ENCODE measurements around the gene KCNJ9. TPM values are rescaled to one million over a fixed set of nuclear protein-coding genes. Genes with fewer than 3 reads are reported as not detected.

KCNJ9 gene
- total RNA-seq = 0.11 and 0.19 TPM in 2 replicates
- long read RNA-seq = 0 reads

DNA sequence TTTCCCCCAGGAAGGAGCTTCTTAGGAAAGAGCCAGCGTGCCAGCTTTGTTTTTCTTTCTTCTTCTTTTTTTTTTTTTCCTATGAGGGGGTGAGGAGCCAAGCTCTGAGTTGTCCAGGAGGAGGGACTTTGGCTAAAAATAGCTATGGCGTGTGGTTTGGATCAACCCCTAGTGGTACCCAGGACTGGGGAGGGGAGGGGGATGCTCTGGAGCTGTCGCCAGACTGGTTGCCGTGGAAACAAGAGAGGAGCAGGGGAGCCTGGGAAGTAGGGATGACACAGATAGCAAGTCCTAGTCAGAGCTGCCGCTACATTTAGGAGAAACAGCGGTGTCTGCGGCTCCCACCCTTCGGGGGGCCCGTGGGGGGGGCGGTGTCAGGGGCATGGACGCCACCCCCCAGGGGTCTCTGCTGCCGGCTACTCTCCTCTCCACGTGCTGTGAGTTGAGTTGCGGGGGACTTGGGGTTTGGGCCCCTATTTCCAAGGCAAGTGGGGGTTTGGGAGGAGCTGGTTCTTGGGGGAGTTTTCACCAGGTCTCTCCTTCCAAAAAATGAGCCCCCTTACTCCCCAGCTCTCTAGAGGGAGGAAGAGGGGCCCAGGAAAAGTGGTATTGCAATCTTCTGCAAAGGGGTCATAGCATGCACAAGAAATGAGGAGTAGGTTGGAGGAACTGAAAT, at the start of gene KCNJ9:
Gene KCNJ9, plus strand, starts transcription at position 278 of the 676 bp plus-strand sequence. CDS start 2,493 bp downstream, outside the sequence.
- no peaks in the 10 kb centered on the region for H3K9me3 Mint-ChIP-seq

DNA sequence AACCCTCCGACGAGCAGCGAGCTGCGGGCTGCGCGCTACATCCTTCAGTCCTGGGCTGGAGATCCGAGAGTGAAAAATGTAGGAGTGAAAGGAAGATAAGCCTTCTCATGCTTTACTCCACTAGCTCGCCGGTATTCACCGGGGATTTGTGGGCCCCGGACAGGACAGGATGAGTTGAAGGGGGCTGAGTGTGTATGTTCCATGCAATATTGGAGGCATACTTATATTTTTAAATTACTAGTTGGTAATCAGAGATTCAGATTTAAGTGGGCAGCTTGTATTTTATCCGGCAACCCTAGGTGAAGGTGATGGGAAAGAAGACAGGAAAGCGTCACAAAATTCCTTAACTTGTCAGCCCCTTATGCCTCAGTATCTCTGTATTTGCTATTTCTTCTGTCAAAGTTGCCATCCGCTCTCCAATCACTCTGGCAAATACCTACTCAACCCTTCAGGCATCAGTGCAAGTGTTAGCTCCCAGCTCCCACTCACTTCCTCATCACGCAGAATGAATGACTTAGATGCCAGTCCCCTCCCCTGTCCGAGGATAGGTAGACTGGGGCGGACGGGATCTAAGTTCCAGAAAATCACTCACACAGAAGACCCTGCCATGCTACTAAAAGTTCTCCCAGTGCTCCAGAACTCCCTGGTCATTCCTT, 49.0 kb upstream of the KCNJ9 start:
- Mint-ChIP-seq H3K4me3 (peak overlapping the region; percentile 95), H3K27ac (ENCODE audit: unreplicated experiment) (peak overlapping the region; percentile 95), H3K4me1 (peaks cover 27% of the 10 kb centered on the region), H3K9me3 (no peaks in the 10 kb centered on the region), H3K27me3 (ENCODE audit: low read depth) (peaks cover 30% of the 10 kb centered on the region), H3K36me3 (ENCODE audit: low read depth) (no peaks in the 10 kb centered on the region)
- no peak for DNase-seq (ENCODE audit: low read depth, low spot score)
- TF ChIP-seq, protein P1, sequence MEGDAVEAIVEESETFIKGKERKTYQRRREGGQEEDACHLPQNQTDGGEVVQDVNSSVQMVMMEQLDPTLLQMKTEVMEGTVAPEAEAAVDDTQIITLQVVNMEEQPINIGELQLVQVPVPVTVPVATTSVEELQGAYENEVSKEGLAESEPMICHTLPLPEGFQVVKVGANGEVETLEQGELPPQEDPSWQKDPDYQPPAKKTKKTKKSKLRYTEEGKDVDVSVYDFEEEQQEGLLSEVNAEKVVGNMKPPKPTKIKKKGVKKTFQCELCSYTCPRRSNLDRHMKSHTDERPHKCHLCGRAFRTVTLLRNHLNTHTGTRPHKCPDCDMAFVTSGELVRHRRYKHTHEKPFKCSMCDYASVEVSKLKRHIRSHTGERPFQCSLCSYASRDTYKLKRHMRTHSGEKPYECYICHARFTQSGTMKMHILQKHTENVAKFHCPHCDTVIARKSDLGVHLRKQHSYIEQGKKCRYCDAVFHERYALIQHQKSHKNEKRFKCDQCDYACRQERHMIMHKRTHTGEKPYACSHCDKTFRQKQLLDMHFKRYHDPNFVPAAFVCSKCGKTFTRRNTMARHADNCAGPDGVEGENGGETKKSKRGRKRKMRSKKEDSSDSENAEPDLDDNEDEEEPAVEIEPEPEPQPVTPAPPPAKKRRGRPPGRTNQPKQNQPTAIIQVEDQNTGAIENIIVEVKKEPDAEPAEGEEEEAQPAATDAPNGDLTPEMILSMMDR (conservative IDR thresholded peaks at IDR 0.05) = no peak

More for the DNA sequence above, at the start of gene KCNJ9:
- Mint-ChIP-seq H3K27ac (ENCODE audit: unreplicated experiment) (no peak within 1 kb of the TSS), H3K27me3 (ENCODE audit: low read depth) (peaks cover 90% of the 10 kb centered on the region), H3K36me3 (ENCODE audit: low read depth) (peaks cover 3% of the 10 kb centered on the region), H3K4me1 (peaks cover 19% of the 10 kb centered on the region), H3K4me3 (no peak within 1 kb of the TSS)
- TF ChIP-seq, protein P1 (conservative IDR thresholded peaks at IDR 0.05) = no peak
- DNase-seq (ENCODE audit: low read depth, low spot score) = no peak

DNA sequence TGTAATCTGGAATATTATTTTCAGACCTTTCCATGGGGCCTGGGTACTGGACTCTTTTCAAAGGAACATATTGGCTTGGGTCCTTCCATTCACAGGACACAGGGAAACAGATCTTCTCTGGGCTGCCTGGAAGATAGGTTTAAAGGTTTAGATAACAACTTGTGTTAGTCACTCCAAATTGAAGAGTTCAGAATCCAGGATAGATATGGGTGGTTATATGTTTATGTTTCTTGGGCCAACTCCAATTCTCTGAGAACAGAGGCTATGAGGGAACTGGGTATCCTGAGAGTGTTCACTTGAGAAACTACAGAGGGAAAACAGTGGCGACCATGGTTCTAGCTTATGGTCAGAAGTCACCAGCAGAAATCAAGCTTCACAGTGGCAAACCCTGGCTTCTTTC, 40.9 kb upstream of the KCNJ9 start:
- peaks cover 22% of the 10 kb centered on the region for H3K27me3 Mint-ChIP-seq (ENCODE audit: low read depth)
- TF ChIP-seq, protein P1 (conservative IDR thresholded peaks at IDR 0.05) = no peak
- H3K27ac Mint-ChIP-seq (ENCODE audit: unreplicated experiment) = no peak overlapping the region
- H3K4me3 Mint-ChIP-seq = no peak overlapping the region
- no peak for DNase-seq (ENCODE audit: low read depth, low spot score)
- H3K9me3 Mint-ChIP-seq = no peaks in the 10 kb centered on the region
- no peaks in the 10 kb centered on the region for H3K36me3 Mint-ChIP-seq (ENCODE audit: low read depth)
- no peaks in the 10 kb centered on the region for H3K4me1 Mint-ChIP-seq

DNA sequence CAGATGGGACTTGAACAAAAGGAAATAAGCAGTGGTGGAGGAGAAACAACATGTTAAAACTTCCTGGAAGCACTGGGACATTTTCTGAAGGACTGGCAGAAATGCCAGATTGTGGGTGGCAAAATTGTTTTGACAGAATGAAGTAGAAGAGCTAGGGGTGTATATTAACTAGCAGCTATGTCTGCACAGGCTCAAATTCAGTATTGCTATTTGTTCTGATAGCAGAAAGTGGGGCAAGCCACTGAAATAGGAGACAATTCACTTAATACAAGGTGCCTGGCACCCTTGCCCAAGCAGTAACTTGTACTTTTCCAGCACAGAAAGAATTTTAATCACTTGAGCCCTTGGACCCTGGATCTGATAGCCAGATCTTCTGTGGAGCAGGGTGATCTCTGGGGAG, 37.8 kb upstream of the KCNJ9 start:
- H3K36me3 Mint-ChIP-seq (ENCODE audit: low read depth) = no peaks in the 10 kb centered on the region
- DNase-seq (ENCODE audit: low read depth, low spot score) = no peak
- H3K27me3 Mint-ChIP-seq (ENCODE audit: low read depth) = peaks cover 38% of the 10 kb centered on the region
- H3K27ac Mint-ChIP-seq (ENCODE audit: unreplicated experiment) = no peak overlapping the region
- peaks cover 19% of the 10 kb centered on the region for H3K4me1 Mint-ChIP-seq
- no peaks in the 10 kb centered on the region for H3K9me3 Mint-ChIP-seq
- no peak overlapping the region for H3K4me3 Mint-ChIP-seq
- TF ChIP-seq, protein P1 (conservative IDR thresholded peaks at IDR 0.05) = no peak

DNA sequence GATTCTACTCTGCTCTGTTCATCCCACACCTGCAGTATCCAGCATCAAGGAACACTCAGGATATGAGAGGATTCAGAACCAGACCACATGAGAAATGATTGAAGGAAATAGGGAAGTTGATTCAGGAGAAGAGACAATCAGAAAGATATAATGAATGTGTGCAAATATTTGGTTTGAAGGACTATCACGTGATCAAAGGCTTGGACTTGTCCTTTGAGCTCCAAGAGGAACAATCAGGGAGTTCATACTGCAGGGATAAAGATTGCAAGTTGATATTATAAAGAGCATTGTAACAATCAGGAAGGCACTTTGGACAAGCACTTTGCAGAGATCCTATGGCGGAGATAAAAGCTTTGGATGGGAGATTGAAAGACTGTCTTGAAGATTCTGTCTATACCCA, 35.7 kb upstream of the KCNJ9 start:
- Mint-ChIP-seq H3K9me3 (no peaks in the 10 kb centered on the region), H3K27me3 (ENCODE audit: low read depth) (peaks cover 50% of the 10 kb centered on the region), H3K4me3 (no peak overlapping the region), H3K36me3 (ENCODE audit: low read depth) (no peaks in the 10 kb centered on the region), H3K4me1 (peaks cover 33% of the 10 kb centered on the region), H3K27ac (ENCODE audit: unreplicated experiment) (no peak overlapping the region)
- TF ChIP-seq, protein P1 (conservative IDR thresholded peaks at IDR 0.05) = no peak
- no peak for DNase-seq (ENCODE audit: low read depth, low spot score)

Measured in neural crest cell (in vitro differentiated cells).